Smooth muscle cell (in vitro differentiated cells): ENCODE data around the gene SP1. TPM values are rescaled to one million over a fixed set of nuclear protein-coding genes. Genes with fewer than 3 reads are reported as not detected.

ENCODE experiments used
- DNase-seq: peaks from one replicate; lab custom pipeline; 2025; ENCODE audit not compliant: unreplicated experiment; lab: John Stamatoyannopoulos, UW
- H2AFZ ChIP-seq: fragments of 200-600 bp; sonication (generic); 2 replicates; pipeline ENCODE4 v1.6.0; 2016; ENCODE audit warnings: antibody characterized with exemption, low read depth, mild to moderate bottlenecking
- H3F3A ChIP-seq: fragments of 200-600 bp; sonication (generic); 2 replicates; pipeline ENCODE4 v1.6.0; 2017; ENCODE audit warnings: antibody characterized with exemption, low read depth
- H3K27ac ChIP-seq: fragments of 200-600 bp; sonication (generic); 2 replicates; pipeline ENCODE4 v1.5.1; 2016; ENCODE audit warnings: low read depth, mild to moderate bottlenecking
- H3K27me3 ChIP-seq: fragments of 200-600 bp; sonication (generic); 2 replicates; pipeline ENCODE4 v1.6.1; 2016; ENCODE audit warnings: low read depth, mild to moderate bottlenecking
- H3K36me3 ChIP-seq: fragments of 200-600 bp; sonication (generic); 2 replicates; pipeline ENCODE4 v1.5.1; 2016; ENCODE audit warnings: low read depth
- H3K4me1 ChIP-seq: fragments of 200-600 bp; sonication (generic); 2 replicates; pipeline ENCODE4 v1.5.1; 2016; ENCODE audit warnings: low read depth
- H3K4me2 ChIP-seq: fragments of 200-600 bp; sonication (generic); 2 replicates; pipeline ENCODE4 v1.6.0; 2016; ENCODE audit warnings: mild to moderate bottlenecking
- H3K4me3 ChIP-seq: fragments of 200-600 bp; sonication (generic); 2 replicates; pipeline ENCODE4 v1.5.1; 2016; ENCODE audit warnings: mild to moderate bottlenecking
- H3K79me2 ChIP-seq: fragments of 200-600 bp; sonication (generic); 2 replicates; pipeline ENCODE4 v1.6.0; 2016; ENCODE audit warnings: low read depth, mild to moderate bottlenecking
- H3K9ac ChIP-seq: fragments of 200-600 bp; sonication (generic); 2 replicates; pipeline ENCODE4 v1.6.0; 2016; ENCODE audit warnings: low read depth
- H3K9me3 ChIP-seq: fragments of 200-600 bp; sonication (generic); replicated peaks from 2 replicates; pipeline ENCODE4 v1.5.1; 2016; ENCODE audit warnings: low read depth
- H4K20me1 ChIP-seq: fragments of 200-600 bp; sonication (generic); 2 replicates; pipeline ENCODE4 v1.6.0; 2016; ENCODE audit warnings: low read depth
- WGBS: methylation state at CpG from one replicate; pipeline ENCODE4 v1.1.7; 2016; ENCODE audit warnings: low lambda C conversion rate; 5-methylcytosine and 5-hydroxymethylcytosine counted together
- polyA plus RNA-seq: library from polyadenylated mRNA; unstranded; fragments of >200 nt; fragmentation: Nextera tagmentation; extraction: Ambion mirVana; gene quantifications from 2 replicates; pipeline ENCODE4 v1.2.1, GENCODE V29; 2016
- total RNA-seq: library from RNA; depleted of rRNA; stranded (reverse); fragments of >200 nt; gene quantifications from 2 replicates; pipeline ENCODE4 v1.2.3, GENCODE V29; 2014
- TF ChIP-seq, protein P1 (sequence below): fragments of 200-600 bp; sonication (generic); IDR thresholded peaks from 2 replicates; pipeline ENCODE4 v1.5.1; 2017; ENCODE audit warnings: borderline replicate concordance, mild to moderate bottlenecking, antibody characterized with exemption; ENCODE audit not compliant: insufficient read depth, poor library complexity, severe bottlenecking

Gene SP1
- total and polyA plus RNA-seq, 2 experiments from 2014 or later: 10.1 to 51.5 TPM

DNA sequence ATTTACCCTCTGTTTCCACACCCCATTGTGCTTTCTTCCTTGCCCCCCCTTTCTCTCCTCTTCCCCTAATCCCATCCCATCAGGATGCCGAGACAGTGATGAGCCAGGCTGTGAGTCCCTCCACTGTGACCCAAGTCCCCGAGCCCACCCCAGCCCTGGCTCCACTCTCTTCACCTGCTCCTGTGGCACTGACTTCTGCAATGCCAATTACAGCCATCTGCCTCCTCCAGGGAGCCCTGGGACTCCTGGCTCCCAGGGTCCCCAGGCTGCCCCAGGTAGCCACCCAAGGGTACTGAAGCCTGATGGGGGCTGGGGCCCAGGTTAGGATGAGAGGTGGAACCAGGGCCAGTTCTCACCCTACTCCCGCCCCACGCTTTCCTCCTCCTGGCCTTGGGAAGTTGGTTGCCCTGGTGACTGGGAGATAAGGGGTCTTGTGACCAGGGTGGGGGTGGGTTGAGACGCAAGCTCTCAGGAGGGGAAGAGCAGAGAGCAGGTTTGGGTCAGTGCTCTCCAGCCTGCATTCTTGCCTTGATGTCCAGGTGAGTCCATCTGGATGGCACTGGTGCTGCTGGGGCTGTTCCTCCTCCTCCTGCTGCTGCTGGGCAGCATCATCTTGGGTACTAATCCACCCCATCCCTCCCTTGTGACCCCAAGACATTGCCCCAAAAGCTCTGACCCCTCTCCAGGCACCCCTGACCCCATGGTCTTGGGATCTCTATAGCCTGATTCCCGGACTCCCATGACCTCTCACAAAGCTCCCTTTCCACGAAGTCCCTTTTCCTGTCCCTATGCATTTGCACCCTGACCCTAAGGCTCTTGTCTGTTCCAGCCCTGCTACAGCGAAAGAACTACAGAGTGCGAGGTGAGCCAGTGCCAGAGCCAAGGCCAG lies 44.9 kb downstream of the SP1 start:
- TF ChIP-seq, protein P1, sequence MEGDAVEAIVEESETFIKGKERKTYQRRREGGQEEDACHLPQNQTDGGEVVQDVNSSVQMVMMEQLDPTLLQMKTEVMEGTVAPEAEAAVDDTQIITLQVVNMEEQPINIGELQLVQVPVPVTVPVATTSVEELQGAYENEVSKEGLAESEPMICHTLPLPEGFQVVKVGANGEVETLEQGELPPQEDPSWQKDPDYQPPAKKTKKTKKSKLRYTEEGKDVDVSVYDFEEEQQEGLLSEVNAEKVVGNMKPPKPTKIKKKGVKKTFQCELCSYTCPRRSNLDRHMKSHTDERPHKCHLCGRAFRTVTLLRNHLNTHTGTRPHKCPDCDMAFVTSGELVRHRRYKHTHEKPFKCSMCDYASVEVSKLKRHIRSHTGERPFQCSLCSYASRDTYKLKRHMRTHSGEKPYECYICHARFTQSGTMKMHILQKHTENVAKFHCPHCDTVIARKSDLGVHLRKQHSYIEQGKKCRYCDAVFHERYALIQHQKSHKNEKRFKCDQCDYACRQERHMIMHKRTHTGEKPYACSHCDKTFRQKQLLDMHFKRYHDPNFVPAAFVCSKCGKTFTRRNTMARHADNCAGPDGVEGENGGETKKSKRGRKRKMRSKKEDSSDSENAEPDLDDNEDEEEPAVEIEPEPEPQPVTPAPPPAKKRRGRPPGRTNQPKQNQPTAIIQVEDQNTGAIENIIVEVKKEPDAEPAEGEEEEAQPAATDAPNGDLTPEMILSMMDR: no peak
- no peak overlapping the region for H2AFZ ChIP-seq
- no peak overlapping the region for H3K4me3 ChIP-seq
- H4K20me1 ChIP-seq: no peaks in the 10 kb centered on the region
- no peak overlapping the region for H3K27ac ChIP-seq
- H3K79me2 ChIP-seq: no peaks in the 10 kb centered on the region
- H3K27me3 ChIP-seq: no peaks in the 10 kb centered on the region
- no peak overlapping the region for H3K4me2 ChIP-seq
- no peak for DNase-seq
- 67% methylated on average over 7 of the region's 9 CpGs for WGBS
- H3K4me1 ChIP-seq: peaks cover 14% of the 10 kb centered on the region
- no peak overlapping the region for H3K9ac ChIP-seq
- peaks cover 5% of the 10 kb centered on the region for H3F3A ChIP-seq
- H3K9me3 ChIP-seq: no peaks in the 10 kb centered on the region
- no peaks in the 10 kb centered on the region for H3K36me3 ChIP-seq

DNA sequence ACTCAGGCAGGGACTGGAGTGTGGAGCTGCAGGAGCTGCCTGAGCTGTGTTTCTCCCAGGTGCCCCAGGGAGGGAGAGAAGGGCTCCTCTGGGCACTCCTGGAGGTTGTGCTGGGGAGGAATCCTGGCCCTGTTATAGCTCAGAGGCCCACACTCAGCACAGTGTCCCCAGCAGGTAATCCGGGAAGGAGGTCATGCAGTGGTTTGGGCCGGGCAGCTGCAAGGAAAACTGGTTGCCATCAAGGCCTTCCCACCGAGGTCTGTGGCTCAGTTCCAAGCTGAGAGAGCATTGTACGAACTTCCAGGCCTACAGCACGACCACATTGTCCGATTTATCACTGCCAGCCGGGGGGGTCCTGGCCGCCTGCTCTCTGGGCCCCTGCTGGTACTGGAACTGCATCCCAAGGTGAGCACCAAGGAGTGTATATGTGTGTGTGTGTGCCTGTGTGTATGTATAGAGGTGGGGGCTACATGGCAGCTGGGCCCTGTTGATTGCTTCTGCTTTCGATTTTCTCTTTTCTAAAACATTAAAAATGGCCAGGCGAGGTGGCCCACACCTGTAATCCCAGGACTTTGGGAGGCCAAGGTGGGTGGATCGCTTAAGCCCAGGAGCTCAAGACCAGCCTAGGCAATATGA lies 45.7 kb downstream of the SP1 start:
- Histone ChIP-seq H3K27ac (no peak overlapping the region), H3K4me3 (no peak overlapping the region), H4K20me1 (no peaks in the 10 kb centered on the region), H3K36me3 (no peaks in the 10 kb centered on the region), H3K9me3 (no peaks in the 10 kb centered on the region), H3K79me2 (no peaks in the 10 kb centered on the region), H3K9ac (no peak overlapping the region), H3K27me3 (no peaks in the 10 kb centered on the region), H2AFZ (no peak overlapping the region), H3K4me2 (no peak overlapping the region), H3F3A (peaks cover 3% of the 10 kb centered on the region), H3K4me1 (peaks cover 13% of the 10 kb centered on the region)
- TF ChIP-seq, protein P1: no peak
- no peak for DNase-seq
- WGBS: 85% methylated on average over 11 of the region's 11 CpGs

DNA sequence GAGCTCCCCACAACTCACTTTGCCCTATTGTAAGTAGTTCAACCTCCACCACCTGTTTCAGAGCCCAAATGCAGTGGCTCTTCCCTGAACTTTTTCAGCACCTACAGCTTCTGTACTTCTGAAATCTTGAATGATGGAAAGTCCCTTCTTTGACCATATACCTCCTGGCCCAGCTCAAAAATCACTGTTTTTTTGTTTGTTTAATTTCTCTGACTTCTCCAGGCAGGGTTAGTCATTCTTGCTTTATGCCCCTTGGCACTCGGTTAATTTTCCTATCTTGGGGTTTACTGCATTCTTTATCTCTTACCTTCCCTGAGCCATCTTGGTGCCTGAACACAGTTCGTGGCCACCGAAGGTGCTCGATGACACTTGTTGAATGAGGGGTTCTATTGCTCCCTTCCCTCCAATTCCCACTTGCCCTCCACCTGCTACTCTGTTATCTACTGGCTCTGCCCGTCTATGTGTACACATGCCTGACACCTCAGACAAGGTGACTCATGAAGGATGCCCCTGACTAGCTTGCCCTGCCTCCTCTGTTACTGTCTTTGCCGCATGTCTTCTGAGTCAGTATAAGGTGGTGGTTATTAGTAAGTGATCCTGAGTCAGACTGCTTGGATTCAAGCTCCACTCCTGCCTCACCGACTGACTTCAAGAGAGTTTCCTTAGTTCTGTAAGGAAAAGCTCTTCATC lies 48.1 kb downstream of the SP1 start:
- H3F3A ChIP-seq: no peaks in the 10 kb centered on the region
- 62% methylated on average over 7 of the region's 7 CpGs for WGBS

More for the DNA sequence above, 48.1 kb downstream of the SP1 start:
- TF ChIP-seq, protein P1: no peak
- H3K27ac ChIP-seq: no peak overlapping the region
- H2AFZ ChIP-seq: no peak overlapping the region
- no peak overlapping the region for H3K9ac ChIP-seq
- no peak for DNase-seq
- H3K4me1 ChIP-seq: peaks cover 5% of the 10 kb centered on the region
- no peaks in the 10 kb centered on the region for H3K27me3 ChIP-seq
- H4K20me1 ChIP-seq: no peaks in the 10 kb centered on the region
- H3K79me2 ChIP-seq: no peaks in the 10 kb centered on the region
- no peaks in the 10 kb centered on the region for H3K36me3 ChIP-seq
- no peaks in the 10 kb centered on the region for H3K9me3 ChIP-seq
- no peak overlapping the region for H3K4me2 ChIP-seq
- H3K4me3 ChIP-seq: no peak overlapping the region
